ENCODE results near the gene SRP68.

The SRP68 gene

DNA sequence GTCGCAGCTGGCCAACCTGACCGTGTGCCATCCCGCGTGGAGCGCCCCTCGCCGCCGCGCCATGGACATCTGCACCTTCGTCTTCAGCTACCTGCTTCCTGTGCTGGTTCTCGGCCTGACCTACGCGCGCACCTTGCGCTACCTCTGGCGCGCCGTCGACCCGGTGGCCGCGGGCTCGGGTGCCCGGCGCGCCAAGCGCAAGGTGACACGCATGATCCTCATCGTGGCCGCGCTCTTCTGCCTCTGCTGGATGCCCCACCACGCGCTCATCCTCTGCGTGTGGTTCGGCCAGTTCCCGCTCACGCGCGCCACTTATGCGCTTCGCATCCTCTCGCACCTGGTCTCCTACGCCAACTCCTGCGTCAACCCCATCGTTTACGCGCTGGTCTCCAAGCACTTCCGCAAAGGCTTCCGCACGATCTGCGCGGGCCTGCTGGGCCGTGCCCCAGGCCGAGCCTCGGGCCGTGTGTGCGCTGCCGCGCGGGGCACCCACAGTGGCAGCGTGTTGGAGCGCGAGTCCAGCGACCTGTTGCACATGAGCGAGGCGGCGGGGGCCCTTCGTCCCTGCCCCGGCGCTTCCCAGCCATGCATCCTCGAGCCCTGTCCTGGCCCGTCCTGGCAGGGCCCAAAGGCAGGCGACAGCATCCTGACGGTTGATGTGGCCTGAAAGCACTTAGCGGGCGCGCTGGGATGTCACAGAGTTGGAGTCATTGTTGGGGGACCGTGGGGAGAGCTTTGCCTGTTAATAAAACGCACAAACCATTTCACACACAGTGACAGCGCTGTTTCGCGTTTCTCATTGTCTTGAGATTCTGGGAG is 4.7 kb upstream of the SRP68 start:
- Histone ChIP-seq H3K27ac (ENCODE audit: poor library complexity, severe bottlenecking) (no peak overlapping the region), H3K36me3 (ENCODE audit: low read depth) (no peaks in the 10 kb centered on the region), H3K4me3 (ENCODE audit: severe bottlenecking) (no peak overlapping the region), H3K9me3 (ENCODE audit: severe bottlenecking) (no peaks in the 10 kb centered on the region), H3K27me3 (ENCODE audit: insufficient read depth, poor library complexity, severe bottlenecking) (peaks cover 66% of the 10 kb centered on the region), H3K4me1 (ENCODE audit: insufficient read depth, poor library complexity, severe bottlenecking) (no peaks in the 10 kb centered on the region)
- DNase-seq (ENCODE audit: low spot score) (no peak), ATAC-seq (ENCODE audit: low read depth) (no peak)
- TF ChIP-seq, protein P1, sequence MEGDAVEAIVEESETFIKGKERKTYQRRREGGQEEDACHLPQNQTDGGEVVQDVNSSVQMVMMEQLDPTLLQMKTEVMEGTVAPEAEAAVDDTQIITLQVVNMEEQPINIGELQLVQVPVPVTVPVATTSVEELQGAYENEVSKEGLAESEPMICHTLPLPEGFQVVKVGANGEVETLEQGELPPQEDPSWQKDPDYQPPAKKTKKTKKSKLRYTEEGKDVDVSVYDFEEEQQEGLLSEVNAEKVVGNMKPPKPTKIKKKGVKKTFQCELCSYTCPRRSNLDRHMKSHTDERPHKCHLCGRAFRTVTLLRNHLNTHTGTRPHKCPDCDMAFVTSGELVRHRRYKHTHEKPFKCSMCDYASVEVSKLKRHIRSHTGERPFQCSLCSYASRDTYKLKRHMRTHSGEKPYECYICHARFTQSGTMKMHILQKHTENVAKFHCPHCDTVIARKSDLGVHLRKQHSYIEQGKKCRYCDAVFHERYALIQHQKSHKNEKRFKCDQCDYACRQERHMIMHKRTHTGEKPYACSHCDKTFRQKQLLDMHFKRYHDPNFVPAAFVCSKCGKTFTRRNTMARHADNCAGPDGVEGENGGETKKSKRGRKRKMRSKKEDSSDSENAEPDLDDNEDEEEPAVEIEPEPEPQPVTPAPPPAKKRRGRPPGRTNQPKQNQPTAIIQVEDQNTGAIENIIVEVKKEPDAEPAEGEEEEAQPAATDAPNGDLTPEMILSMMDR (IDR thresholded peaks at IDR 0.05; ENCODE audit: poor library complexity, severe bottlenecking) = no peak

DNA sequence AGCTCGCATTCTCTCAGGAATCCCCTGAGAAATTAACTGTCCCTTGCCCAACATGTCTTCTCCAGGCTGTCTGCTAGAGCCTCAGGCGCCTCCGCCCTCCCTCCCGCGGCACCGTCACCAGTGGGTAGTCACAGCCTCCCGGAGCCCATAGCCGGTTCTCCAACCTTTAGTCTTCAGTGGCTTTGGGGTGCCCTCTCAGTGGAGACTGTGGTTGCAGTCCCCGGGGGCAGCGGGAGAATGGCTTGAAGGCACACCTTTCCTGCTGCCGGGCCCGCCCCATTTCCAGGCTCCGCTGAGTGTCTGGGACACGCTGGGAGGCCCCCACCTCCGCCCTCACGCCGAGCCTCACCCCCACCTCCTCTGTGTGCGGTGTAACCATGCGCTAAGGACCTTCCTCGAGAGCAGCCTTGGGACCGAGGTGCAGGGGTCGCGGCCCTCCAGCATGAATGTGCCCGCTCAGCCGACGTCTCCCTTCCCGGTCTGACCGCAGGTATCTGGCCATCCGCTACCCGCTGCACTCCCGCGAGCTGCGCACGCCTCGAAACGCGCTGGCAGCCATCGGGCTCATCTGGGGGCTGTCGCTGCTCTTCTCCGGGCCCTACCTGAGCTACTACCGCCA is 3.9 kb upstream of the SRP68 start:
- Histone ChIP-seq H3K4me1 (ENCODE audit: insufficient read depth, poor library complexity, severe bottlenecking) (no peaks in the 10 kb centered on the region), H3K9me3 (ENCODE audit: severe bottlenecking) (no peaks in the 10 kb centered on the region), H3K36me3 (ENCODE audit: low read depth) (no peaks in the 10 kb centered on the region), H3K27me3 (ENCODE audit: insufficient read depth, poor library complexity, severe bottlenecking) (peaks cover 66% of the 10 kb centered on the region), H3K27ac (ENCODE audit: poor library complexity, severe bottlenecking) (no peak overlapping the region), H3K4me3 (ENCODE audit: severe bottlenecking) (no peak overlapping the region)
- DNase-seq (ENCODE audit: low spot score) (no peak), ATAC-seq (ENCODE audit: low read depth) (no peak)
- TF ChIP-seq, protein P1 (IDR thresholded peaks at IDR 0.05; ENCODE audit: poor library complexity, severe bottlenecking) = no peak

DNA sequence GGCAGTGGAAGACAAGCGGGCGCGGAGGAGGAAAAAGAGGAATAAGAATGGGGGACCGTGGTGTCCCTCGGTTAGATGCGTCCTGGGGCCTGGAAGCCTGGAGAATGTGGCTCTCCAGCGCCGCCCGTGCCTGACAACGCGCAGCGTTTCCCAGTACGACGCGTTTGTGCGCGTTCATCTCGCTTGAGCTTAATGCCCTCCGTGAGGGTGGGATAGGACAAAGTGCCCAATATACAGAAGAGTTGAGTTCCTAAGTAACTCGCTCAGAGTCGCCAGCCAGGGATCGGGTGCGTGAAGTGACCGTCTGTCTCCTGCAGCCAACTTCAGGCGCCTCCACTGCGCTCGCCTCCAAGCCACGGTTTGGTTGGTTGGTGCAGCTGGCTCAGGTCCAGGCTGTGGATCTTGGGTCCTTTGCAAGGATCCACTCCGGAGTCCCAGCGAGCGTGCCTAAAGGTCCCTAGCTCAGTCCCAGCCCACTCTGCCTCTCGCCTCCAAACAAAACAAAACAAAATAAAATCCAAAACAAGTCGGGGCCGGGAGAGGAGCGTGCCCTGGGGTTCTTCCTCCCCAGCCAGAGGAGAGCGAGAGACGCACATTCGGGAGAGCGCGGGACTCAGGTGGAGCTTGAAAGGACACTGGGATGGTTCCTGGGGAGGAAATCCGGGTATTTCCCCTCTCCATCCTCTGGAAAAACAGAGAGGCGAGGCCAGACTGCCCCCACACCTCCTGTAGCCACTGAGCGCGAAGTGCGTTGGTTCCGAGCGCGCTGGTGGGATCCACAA is 3.2 kb upstream of the SRP68 start:
- no peaks in the 10 kb centered on the region for H3K4me1 ChIP-seq (ENCODE audit: insufficient read depth, poor library complexity, severe bottlenecking)
- peaks cover 66% of the 10 kb centered on the region for H3K27me3 ChIP-seq (ENCODE audit: insufficient read depth, poor library complexity, severe bottlenecking)
- TF ChIP-seq, protein P1 (IDR thresholded peaks at IDR 0.05; ENCODE audit: poor library complexity, severe bottlenecking) = peak; percentile 18
- ATAC-seq (ENCODE audit: low read depth) (no peak), DNase-seq (ENCODE audit: low spot score) (no peak)
- H3K36me3 ChIP-seq (ENCODE audit: low read depth) = 0 out of 2 replicates have a peak, but pooled peaks cover under 1% of the 10 kb centered on the region
- H3K27ac ChIP-seq (ENCODE audit: poor library complexity, severe bottlenecking) = no peak overlapping the region
- no peaks in the 10 kb centered on the region for H3K9me3 ChIP-seq (ENCODE audit: severe bottlenecking)
- no peak overlapping the region for H3K4me3 ChIP-seq (ENCODE audit: severe bottlenecking)

DNA sequence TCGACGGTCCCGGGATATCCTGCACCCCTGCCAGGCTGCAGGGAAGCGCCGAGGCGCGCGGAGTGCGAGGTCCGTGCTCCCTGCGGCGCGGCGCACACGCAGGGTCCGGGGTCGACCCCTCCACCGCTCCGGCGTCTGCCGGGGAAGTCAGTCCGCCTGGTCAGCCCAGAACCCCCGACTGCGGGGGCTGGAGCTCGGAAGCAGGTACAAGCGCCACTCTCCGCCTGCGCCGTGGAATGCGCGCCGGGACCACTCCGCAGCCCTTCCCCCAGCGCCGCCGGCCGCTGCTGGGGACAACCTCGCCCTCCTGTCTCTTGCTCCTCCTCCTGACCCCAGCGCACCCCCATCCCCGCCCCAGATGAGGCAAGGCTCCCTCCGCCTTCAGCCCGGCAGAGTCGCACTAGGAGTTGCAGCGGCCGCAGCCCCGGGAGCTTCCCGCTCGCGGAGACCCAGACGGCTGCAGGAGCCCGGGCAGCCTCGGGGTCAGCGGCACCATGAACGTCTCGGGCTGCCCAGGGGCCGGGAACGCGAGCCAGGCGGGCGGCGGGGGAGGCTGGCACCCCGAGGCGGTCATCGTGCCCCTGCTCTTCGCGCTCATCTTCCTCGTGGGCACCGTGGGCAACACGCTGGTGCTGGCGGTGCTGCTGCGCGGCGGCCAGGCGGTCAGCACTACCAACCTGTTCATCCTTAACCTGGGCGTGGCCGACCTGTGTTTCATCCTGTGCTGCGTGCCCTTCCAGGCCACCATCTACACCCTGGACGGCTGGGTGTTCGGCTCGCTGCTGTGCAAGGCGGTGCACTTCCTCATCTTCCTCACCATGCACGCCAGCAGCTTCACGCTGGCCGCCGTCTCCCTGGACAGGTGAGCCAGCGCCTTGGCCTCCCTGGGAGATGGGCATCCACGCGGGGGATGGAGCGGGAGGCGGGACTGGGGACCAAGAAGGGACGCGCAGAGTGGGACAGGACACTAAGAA is 2.4 kb upstream of the SRP68 start, which contains the start of gene GALR2:
TSS of gene GALR2 (plus strand) at position 392 of the 974 bp plus-strand sequence. CDS start at position 495, 103 bp downstream.
- peaks cover 61% of the 10 kb centered on the region for H3K27me3 ChIP-seq (ENCODE audit: insufficient read depth, poor library complexity, severe bottlenecking)
- DNase-seq (ENCODE audit: low spot score) (peak; percentile 65), ATAC-seq (ENCODE audit: low read depth) (no peak; the same call in 2 of the 3 replicates)
- H3K36me3 ChIP-seq (ENCODE audit: low read depth) = peaks cover 7% of the 10 kb centered on the region
- H3K4me3 ChIP-seq (ENCODE audit: severe bottlenecking) = peak within 1 kb of the TSS; percentile 6
- H3K27ac ChIP-seq (ENCODE audit: poor library complexity, severe bottlenecking) = no peak within 1 kb of the TSS
- TF ChIP-seq, protein P1 (IDR thresholded peaks at IDR 0.05; ENCODE audit: poor library complexity, severe bottlenecking) = no peak
- H3K4me1 ChIP-seq (ENCODE audit: insufficient read depth, poor library complexity, severe bottlenecking) = no peaks in the 10 kb centered on the region
- no peaks in the 10 kb centered on the region for H3K9me3 ChIP-seq (ENCODE audit: severe bottlenecking)

Measured in RWPE2 (cell line).